GM21717 (cell line): ENCODE measurements around the gene AP2A2.

Source experiments
- ATAC-seq: cut with Tn5 transposase; IDR thresholded peaks from one replicate; pipeline ENCODE4 v1.9.1; 2021; ENCODE audit warnings: mild to moderate bottlenecking, moderate library complexity; ENCODE audit not compliant: unreplicated experiment

AP2A2 gene

DNA sequence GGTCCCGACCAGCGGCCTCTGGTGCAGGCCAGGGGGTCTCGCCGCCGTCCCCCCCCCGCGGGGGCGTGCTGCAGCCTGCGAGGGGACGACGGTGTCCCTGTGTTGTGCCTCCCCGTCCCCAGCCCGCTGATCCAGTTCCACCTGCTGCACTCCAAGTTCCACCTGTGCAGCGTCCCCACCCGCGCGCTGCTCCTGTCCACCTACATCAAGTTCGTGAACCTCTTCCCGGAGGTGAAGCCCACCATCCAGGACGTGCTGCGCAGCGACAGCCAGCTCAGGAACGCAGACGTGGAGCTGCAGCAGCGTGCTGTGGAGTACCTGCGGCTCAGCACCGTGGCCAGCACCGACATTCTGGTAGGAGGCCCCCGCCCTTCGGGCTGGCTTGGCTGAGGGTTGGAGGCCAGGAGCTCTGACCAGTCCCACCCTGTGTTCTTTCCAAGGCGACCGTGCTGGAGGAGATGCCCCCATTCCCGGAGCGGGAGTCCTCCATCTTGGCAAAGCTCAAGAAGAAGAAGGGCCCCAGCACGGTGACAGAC lies 68.0 kb downstream of the AP2A2 start:
- no peak for ATAC-seq

GRCh38 chr11:995044-995751 lies 69.5 kb downstream of the AP2A2 start:
- ATAC-seq: no peak

- ATAC-seq: peak; percentile 61
Observed at GRCh38 chr11:995752-996420, 70.2 kb downstream of the AP2A2 start.

GRCh38 chr11:996681-997080 lies 71.0 kb downstream of the AP2A2 start:
- ATAC-seq: no peak

DNA sequence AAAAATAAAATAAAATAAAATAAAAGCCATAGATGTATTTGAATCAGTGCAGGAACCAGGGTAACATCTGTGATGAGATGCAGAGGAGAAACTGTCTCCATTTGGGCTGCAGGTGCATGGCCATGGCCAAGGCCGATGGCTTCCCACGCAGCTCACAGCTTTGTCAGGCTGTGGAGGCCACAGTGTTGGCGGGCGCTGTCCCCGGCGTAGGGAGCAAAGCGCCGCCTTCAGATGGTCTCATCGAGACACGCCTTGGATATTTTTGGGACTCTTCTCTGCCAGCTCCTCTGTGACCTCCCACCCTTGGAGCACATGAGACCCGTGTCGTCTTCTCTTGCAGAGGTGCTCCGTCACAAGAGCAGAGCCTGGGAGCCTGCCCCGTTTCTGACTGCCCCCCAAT lies 72.2 kb downstream of the AP2A2 start:
- no peak for ATAC-seq

DNA sequence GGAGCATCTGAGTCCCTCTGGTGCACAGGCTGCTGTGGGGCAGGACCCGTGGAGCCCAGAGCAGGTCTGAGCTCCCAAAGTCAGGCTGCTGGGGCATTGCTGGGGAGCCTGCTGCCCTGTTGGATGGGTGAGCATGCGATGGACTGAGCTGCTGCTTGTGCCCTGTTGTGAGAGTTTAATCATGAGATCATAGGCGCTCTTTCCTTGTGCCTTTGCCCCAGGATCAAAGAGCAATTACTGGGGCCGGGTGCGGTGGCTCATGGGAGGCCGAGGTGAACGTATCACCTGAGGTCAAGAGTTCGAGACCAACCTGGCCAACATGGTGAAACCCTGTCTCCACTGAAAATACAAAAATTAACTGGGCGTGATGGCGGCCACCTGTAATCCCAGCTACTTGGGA lies 73.3 kb downstream of the AP2A2 start:
- ATAC-seq: no peak

GRCh38 chr11:1000357-1001278 lies 74.9 kb downstream of the AP2A2 start:
- ATAC-seq: no peak

- ATAC-seq: no peak
Observed at GRCh38 chr11:1001617-1002405, 76.1 kb downstream of the AP2A2 start.

DNA sequence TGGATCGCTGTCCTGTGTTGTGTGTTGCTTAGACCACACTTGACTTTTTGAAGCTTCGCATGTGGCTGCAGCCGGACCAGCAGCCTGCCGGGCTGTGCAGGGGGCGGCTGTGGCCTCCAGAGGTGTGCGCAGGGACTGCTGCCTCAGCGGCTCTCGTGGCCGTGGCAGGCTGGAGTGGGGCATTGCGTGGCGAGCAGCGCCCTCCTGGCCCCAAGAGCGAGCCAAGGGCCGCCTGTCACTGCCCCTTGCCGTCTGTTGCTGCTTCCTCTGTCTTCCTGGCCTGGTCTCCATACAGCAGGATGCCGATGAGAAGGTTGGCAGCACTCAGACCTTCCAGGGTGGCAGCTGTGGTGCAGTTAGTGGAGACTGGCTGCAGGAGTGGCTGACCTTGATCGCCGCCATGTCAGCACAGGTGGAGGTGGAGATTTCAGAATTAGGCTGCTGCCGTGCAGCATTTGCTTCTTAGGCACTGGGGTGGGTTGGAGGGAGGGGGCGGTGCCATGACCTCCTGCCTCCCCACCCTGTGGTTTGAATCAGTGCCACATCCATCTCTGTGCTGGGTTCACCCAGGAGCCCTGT lies 76.8 kb downstream of the AP2A2 start:
- ATAC-seq: no peak

- ATAC-seq: no peak
Observed at GRCh38 chr11:1003159-1003558, 77.5 kb downstream of the AP2A2 start.

DNA sequence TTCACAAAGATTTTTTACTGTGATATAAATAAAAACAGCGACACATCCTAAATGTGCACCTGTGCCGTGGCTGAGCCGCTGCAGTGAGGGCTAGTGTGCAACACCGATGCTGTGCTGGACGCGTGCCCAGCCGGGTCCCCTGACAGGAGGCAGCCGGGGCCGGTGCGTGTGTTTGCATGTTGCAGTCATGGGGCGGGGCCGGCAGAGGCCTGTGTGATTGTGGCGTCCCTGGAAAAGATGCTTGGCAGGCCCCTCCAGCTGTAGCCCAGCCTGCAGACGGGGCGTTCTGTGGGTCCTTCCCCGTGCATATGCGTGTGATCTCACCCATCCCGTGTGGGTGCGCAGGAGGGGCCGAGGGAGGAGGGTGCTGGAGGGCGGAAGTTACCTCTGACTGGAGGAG lies 80.3 kb downstream of the AP2A2 start:
- ATAC-seq: no peak

DNA sequence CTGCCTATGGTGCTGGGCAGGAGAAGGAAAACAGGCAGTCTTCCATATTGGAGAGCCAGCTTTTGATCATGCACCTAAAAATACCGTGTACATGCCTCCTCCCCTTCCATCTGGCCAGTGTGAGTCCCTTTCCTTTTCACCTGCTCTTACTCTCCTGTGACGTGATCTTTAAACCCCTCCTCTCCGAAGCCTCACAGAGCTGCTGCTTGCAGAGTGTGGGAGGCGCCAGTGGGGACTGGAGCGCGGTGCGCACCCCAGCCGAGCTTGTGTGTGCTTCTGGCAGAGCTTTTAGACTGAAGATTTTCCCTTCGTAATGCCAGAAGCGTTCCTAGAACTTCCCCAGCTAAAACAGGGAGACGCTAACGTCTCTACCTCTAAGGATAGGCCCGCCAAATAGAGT lies 81.1 kb downstream of the AP2A2 start:
- no peak for ATAC-seq

GRCh38 chr11:1007279-1007678 lies 81.6 kb downstream of the AP2A2 start:
- no peak for ATAC-seq

DNA sequence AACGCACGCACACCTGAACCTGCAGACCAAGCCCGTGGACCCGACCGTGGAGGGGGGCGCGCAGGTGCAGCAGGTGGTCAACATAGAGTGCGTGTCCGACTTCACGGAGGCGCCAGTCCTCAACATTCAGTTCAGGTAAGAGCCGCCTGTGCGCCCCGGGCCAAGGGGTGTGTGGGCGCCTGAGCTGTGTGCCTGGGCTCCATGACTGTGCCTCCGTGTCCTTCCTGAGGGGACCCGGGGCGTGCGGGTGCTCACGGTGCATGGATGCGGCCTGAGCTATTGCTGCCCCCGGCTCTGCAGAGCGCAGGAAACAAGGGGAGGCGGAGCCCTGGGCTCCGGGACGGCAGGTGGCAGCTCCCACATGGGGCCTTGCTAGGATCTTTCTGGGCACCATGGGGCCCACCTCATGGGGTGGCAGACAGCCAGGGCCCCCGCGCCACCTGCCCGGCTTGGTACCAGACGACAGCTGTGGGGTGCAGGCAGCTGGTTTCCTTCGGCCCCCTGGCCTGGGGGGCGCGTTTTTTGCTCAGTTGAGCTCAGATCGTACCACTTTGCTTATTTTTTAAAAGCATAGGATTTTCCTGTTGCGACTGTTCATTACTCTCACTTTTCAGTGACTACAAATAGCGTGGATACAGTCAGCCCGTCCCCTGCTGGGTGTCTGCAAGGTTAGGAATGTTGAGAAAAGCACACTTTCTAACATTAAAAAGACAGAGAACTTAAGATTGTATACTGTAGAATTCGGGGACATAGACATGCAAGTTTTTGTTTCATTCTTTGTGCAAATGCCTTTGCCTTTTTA lies 82.5 kb downstream of the AP2A2 start:
- no peak for ATAC-seq

- ATAC-seq: no peak
Observed at GRCh38 chr11:1008803-1009145, 83.1 kb downstream of the AP2A2 start.

DNA sequence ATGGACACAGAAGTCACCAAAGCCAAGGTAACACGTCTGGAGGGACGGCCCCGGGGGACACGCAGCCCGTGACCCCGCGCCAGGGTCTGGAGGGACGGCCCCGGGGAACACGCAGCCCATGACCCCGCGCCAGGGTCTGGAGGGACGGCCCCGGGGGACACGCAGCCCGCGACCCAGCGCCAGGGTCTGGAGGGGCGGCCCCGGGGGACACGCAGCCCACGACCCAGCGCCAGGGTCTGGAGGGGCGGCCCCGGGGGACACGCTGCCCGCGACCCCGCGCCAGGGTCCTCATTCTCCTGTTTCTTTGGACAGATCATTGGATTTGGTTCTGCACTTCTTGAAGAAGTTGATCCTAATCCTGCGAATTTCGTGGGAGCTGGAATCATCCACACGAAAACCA lies 83.7 kb downstream of the AP2A2 start:
- ATAC-seq: no peak

DNA sequence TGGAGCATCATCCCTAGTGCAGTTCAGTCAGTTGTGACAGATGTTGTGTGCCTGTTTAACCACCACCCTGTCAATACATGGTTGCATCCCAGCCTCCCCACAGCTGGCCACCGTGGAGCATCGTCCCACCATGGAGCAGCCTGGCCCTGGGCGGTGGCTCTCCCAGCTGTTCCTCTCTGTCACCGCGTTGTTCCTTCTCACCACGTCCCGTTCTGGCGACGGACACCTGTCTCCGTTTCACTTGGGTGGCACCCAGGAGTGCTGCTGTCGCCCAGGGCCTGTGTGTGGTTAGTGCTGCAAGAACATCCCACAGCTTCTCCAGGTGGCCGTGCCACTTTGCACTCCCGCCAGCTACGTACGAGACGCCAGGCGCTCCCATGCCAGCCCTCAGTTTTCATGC lies 84.3 kb downstream of the AP2A2 start:
- ATAC-seq: no peak

DNA sequence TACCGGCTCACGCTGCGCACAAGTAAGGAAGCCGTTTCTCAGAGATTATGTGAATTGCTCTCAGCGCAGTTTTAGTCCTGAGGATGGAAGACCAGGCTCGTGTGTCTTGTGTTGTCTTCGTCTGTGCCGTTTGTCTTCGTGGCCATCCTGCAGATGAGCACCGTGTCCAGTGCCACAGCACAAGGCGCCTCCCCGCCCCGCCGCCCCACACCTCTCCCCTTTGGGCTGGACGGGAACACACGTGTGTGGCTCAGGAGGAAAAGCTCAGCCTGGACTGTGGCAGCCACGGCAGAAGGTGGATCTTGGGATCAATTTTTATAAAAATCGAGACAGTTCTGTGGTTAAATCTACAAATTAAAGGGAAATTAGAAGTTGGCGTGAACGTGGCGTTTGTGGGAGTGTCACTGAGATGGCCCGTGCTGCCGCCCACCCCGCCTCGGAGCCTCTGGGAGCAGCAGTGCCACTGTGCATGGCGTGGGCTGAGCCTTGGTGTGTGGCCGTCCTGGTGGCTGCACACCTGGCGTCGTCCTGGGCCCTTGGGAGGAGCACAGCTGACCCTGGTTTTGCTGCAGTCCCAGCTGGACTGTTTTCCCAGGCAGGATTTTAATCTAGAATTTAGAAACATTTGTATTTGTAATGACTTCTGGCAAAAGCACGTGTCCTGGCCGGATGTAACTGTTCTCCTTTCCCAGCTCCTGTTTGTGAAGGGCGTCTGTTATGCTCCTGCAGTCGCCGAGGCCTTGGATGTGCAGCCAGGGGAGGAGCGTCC lies 85.1 kb downstream of the AP2A2 start:
- ATAC-seq: no peak

DNA sequence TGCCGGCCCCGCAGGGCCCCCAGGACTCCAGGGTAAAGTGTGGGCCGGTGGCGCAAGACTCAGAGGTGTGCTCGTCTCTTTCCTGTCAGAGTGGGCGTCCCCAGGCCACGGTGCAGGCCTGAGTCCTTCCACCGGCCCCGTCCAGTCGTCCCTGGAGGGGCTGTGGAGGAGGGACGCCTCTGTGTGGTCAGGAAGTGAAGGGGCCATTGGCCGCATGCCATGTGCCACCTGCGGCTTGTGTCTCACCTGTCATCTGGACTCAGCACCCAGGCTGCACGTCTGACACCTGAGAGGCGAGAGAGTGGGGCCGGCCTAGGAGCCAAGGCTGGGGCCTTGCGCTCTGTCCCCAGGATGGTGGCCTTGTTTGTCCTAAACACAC lies 85.6 kb downstream of the AP2A2 start:
- ATAC-seq: no peak
